Smooth muscle cell of the brain vasculature (primary cell): ENCODE measurements around the gene IL24.
"Not testable (repeated sequence)": the region's sequence is repeated elsewhere in the genome, so short reads cannot be mapped to it uniquely, and the experiment has no call there.

Experiments
- DNase-seq: peaks from one replicate; pipeline ENCODE4 v3.0.0-alpha.2; 2012; ENCODE audit warnings: low read depth, low spot score

The IL24 gene

GRCh38 chr1:206904423-206905142 lies 7.3 kb downstream of the IL24 start:
- no peak for DNase-seq

GRCh38 chr1:206905295-206906164 lies 8.3 kb downstream of the IL24 start:
- DNase-seq, result no peak

GRCh38 chr1:206907304-206907991 lies 10.2 kb downstream of the IL24 start:
- DNase-seq, result no peak

- DNase-seq, result no peak
Measured at GRCh38 chr1:206908038-206908437, 10.8 kb downstream of the IL24 start.

- DNase-seq, result no peak
Measured at GRCh38 chr1:206909161-206909882, 12.1 kb downstream of the IL24 start.

GRCh38 chr1:206909883-206910318 lies 12.7 kb downstream of the IL24 start:
- DNase-seq, result no peak

- no peak for DNase-seq
Measured at GRCh38 chr1:206911064-206911663, 13.9 kb downstream of the IL24 start.

GRCh38 chr1:206912445-206913095 lies 15.3 kb downstream of the IL24 start:
- DNase-seq, result peak; percentile 61

DNA sequence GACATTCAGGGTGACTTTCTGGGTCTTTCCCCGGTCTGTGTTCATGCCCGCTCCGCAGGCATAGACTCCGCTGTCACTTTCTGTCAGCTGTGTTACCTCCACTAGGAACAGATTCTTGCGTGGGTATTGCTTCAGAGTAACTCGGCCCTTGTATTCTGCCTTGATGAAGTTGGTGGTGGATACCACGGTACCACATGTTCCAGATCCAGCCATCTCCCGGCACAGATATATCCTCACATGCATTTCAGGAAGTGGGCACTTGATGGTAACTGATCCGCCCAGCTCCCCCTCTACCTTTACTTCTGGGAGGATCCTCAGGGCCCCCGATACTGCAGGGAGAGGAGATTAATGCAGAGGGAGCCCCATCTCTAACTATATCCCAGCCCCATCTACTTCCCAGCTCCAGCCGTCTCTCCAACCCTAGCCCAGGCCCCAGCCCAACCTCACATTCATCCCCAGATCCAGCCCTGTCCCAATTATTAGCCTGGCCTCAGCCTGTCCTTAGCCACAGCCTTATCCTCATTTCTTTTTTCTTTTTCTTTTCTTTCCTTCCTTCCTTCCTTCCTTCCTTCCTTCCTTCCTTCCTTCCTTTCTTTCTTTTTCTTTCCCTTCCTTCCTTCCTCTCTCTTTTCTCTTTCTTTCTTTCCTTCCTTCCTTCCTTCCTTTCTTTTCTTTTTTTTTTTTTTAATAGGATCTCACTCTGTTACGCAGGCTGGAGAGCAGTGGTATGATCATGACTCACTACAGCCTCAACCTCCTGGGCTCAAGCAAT lies 16.7 kb downstream of the IL24 start:
- no peak for DNase-seq

DNA sequence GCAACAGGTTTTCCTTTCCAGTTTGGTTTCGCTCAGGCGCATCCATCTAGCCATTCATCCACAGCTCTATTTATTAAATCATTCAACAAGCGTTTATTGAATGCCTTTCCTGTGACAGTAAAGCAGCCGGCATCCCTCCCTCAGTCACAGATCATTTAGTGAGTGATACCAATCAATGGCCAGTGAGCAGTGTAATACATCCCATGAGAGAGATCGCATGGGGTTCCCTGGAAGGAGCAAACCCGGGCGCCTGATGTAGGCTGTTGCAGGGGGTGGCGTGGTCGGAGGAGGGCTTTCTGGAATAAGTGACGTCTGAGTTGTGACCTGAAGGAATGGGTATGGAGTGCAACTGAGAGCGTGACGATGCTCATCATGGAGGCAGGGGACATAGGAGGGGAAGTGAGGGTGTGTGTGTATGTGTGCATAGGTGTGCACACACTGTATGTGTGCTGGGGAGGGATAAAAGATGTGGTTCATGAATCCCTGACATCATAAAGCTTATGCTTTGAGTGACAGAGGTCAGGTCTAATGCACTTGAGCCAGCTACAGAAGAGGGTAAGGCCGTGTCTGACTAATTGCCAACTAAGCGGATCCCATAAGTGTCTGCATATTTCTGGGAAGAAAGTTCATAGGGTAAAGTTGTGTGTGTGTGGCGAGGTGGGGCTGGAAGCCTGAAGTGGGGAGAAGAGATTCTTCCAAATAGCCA lies 17.9 kb downstream of the IL24 start:
- DNase-seq, result no peak

- DNase-seq, result no peak
Measured at GRCh38 chr1:206916000-206916709, 18.9 kb downstream of the IL24 start.

DNA sequence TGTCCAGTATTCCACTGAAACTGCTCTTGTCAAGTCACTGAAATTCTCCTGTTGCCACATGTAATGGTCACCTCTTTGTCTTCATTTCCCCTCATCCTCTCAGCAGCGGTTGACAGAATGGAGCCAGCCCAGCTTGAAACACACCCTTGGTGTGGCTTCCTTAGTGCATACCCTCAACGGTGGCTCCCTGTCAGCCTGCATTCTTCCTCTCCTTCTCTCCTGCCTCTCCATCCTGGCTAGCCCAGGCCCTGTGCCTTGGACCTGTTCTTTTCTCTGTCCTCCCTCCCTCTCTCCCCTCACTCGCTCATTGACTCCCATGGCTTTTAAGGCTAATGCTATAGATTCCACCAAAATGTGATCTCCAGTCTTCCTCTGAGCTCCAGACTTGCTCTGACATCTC lies 20.8 kb downstream of the IL24 start:
- no peak for DNase-seq

DNA sequence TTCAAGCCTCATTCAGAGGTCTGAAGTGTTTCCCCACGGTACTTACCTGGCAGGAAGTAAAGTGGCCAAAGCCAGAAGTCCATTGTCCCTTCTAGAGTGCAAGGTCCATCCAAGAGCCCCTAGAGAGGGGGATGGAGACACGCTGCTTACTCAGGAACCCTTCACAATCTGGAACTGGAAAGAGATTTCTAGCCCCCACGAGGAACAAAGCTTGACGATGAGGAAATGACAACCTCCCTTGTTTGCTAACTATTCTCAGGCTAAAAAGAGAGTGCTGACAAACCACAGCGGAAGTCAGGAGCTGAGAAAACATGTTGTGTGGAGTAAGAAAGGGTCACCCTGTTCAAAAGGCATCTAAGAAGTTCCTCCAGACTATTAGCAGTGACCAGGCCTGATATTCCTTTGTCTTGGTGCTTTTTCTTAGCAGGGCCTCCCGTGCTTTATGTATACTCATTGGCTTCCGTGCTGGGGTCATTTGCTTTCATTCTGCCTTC lies 24.6 kb downstream of the IL24 start, which contains the start of gene FCMR:
FCMR (minus strand) TSS at position 170 of the 494 bp plus-strand sequence; CDS start at position 83, 87 bp downstream.
- no peak for DNase-seq

- DNase-seq, result no peak
Measured at GRCh38 chr1:206922524-206922923, 25.3 kb downstream of the IL24 start.

DNA sequence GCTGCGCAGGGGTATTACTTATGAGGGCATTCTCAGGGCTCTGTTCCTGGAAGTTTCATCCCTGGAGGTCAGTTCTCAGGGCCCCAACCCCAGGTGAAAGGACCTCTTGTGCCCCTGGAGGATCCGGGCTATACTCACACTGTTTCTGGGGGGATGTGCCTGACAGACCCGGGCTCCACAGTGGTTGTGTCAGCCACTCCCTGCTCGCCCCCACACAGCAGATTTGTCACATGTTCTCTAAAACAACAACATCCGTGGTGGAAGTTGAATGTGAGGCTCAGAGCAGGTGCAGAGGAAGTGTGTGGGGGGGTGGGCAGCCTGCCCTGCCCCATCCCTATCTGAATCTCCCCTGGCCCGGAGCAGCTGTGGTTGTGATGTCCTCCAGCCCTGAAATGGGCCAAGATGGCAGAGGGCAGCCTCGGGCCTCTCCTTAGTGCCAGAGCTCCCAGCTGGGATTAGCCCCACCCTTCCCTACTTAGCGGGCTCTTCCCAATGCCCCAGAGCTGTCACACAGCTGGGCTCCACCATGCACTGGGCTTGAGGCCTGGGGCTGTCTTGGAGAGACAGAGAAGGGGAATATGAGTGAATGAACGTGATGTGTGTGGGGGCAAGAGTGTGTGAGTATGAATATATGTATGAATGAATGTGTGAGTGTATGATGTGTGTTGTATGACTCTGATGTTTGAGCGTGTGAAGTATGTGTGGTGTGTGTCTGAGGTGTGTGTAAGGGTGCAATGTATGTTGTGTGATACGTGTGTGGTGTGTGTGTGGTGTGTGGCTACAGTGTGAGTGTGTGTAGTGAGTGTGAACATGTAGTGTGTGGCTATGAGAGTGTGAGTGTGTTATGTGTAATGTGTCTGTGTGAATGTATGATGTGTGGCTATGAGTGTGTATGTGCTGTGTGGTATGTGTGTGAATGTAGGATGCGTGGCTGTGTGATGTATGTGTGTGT lies 26.0 kb downstream of the IL24 start:
- no peak for DNase-seq

DNA sequence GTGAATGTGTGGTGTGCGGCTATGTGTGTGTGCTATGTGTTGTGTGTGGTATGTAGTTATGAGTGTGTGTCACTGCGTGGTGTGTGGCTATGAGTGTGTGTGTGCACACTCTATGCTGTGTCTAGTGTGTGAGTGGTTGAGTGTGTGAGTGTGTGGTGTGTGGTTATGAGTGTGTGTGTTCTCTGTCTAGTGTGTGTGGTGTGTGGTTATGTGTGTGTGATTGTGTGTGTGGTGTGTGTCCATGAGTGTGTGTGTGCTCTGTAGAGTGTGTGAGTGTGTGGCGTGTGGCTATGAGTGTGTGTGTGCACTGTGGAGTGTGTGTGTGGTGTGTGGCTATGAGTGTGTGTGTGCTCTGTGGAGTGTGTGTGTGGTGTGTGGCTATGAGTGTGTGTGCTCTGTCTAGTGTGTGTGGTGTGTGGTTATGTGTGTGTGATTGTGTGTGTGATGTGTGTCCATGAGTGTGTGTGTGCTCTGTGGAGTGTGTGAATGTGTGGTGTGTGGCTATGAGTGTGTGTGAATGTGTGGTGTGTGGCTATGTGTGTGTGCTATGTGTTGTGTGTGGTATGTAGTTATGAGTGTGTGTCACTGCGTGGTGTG lies 26.8 kb downstream of the IL24 start:
- DNase-seq, result not testable (repeated sequence)
